Vagina (tissue), 2 donors: ENCODE results near the gene KIF3A. TPM values are rescaled to one million over a fixed set of nuclear protein-coding genes. Genes with fewer than 3 reads are reported as not detected.

Experiments used
- DNase-seq, 2 donors: peaks; one replicate each; pipeline ENCODE4 v3.0.0-alpha.2; 2017; ENCODE audit errors: extremely low spot score in 2 of 2
- H3K27ac ChIP-seq: fragments of 200-600 bp; sonication (generic); one replicate; pipeline ENCODE4 v1.5.1; 2019
- H3K27me3 ChIP-seq: fragments of 200-600 bp; sonication (generic); one replicate; pipeline ENCODE4 v1.5.1; 2019
- H3K36me3 ChIP-seq, 2 donors: fragments of 200-600 bp; sonication (generic); one replicate each; pipeline ENCODE4 v1.5.1; 2017 to 2019
- H3K4me1 ChIP-seq: fragments of 200-600 bp; sonication (generic); one replicate; pipeline ENCODE4 v1.5.1; 2019
- H3K4me3 ChIP-seq, 2 donors: fragments of 200-600 bp; sonication (generic); 1 replicate in 1 of 2; 2 replicates in 1 of 2; pipeline ENCODE4 v1.5.1; 2016 to 2019
- H3K9me3 ChIP-seq: fragments of 200-600 bp; sonication (generic); one replicate; pipeline ENCODE4 v1.5.1; 2019
- CTCF ChIP-seq, 3 experiments: fragments of 450-650 bp in 2 of 3; fragments of 200-600 bp in 1 of 3; sonication (generic) in 1 of 3; IDR thresholded peaks; one replicate each; pipeline ENCODE4 v1.5.1; 2017 to 2019; ENCODE audit warnings: antibody characterized with exemption in 3 of 3, mild to moderate bottlenecking in 2 of 3, moderate library complexity in 2 of 3
- POLR2A ChIP-seq, 2 donors: fragments of 450-650 bp; IDR thresholded peaks; one replicate each; pipeline ENCODE4 v1.6.1; 2017; ENCODE audit warnings: antibody characterized with exemption in 2 of 2, mild to moderate bottlenecking in 2 of 2, moderate library complexity in 2 of 2
- POLR2AphosphoS5 ChIP-seq, 2 donors: sonication (generic); formaldehyde crosslinking; IDR thresholded peaks; one replicate each; pipeline ENCODE4 v1.9.0; 2017; ENCODE audit warnings: antibody characterized with exemption in 2 of 2, mild to moderate bottlenecking in 2 of 2, low read depth in 1 of 2; ENCODE audit not compliant: insufficient read depth in 1 of 2
- intact Hi-C: fragments of 100-400 bp; cut with DNase I; formaldehyde crosslinking; loops from one replicate; pipeline ENCODE4 v1.15.1; 2023
- total RNA-seq: library from RNA; depleted of rRNA; stranded (reverse); fragments of >200 nt; gene quantifications from one replicate; pipeline ENCODE4 v1.2.3, GENCODE V29; 2016

KIF3A gene
- total RNA-seq, 1 donor from 2014 or later, result 20.6 TPM

- intact Hi-C loops, result no loop called here
- Histone ChIP-seq H3K27me3 (no peaks in the 10 kb centered on the region), H3K9me3 (no peaks in the 10 kb centered on the region), H3K4me1 (no peaks in the 10 kb centered on the region), H3K27ac (no peak overlapping the region), H3K4me3 (no peak overlapping the region), H3K36me3 (peaks cover 0 to 6% of the 10 kb centered on the region in 2 donors)
- no peak for DNase-seq
- no peak for TF ChIP-seq POLR2AphosphoS5 (IDR thresholded peaks at IDR 0.05; ENCODE audit: insufficient read depth in 1 of 2, low read depth in 1 of 2)
- TF ChIP-seq CTCF (IDR thresholded peaks at IDR 0.05), result no peak
- no peak for TF ChIP-seq POLR2A (IDR thresholded peaks at IDR 0.05)
Observed at GRCh38 chr5:132718544-132719312, 18.6 kb downstream of the KIF3A start.

- Histone ChIP-seq H3K9me3 (no peaks in the 10 kb centered on the region), H3K36me3 (peaks cover 0 to 14% of the 10 kb centered on the region in 2 donors), H3K27me3 (no peaks in the 10 kb centered on the region), H3K27ac (no peak overlapping the region), H3K4me1 (no peaks in the 10 kb centered on the region), H3K4me3 (no peak overlapping the region)
- intact Hi-C loops, result no loop called here
- no peak for DNase-seq
- TF ChIP-seq CTCF (IDR thresholded peaks at IDR 0.05), result peak in 2 of 3 experiments; percentile 10 to 18
- no peak for TF ChIP-seq POLR2A (IDR thresholded peaks at IDR 0.05)
- TF ChIP-seq POLR2AphosphoS5 (IDR thresholded peaks at IDR 0.05; ENCODE audit: insufficient read depth in 1 of 2, low read depth in 1 of 2), result no peak
Observed at GRCh38 chr5:132714456-132715307, 22.7 kb downstream of the KIF3A start.

- Histone ChIP-seq H3K27ac (no peak overlapping the region), H3K4me3 (no peak overlapping the region), H3K36me3 (peaks cover 0 to 8% of the 10 kb centered on the region in 2 donors), H3K4me1 (no peaks in the 10 kb centered on the region), H3K27me3 (no peaks in the 10 kb centered on the region), H3K9me3 (no peaks in the 10 kb centered on the region)
- intact Hi-C loops, result no loop called here
- no peak for DNase-seq
- no peak for TF ChIP-seq CTCF (IDR thresholded peaks at IDR 0.05)
Observed at GRCh38 chr5:132708645-132709044, 28.7 kb downstream of the KIF3A start.

GRCh38 chr5:132704875-132705274 is 32.5 kb downstream of the KIF3A start:
- H3K9me3 ChIP-seq, result no peaks in the 10 kb centered on the region
- intact Hi-C loops, result no loop called here
- TF ChIP-seq POLR2AphosphoS5 (IDR thresholded peaks at IDR 0.05; ENCODE audit: insufficient read depth in 1 of 2, low read depth in 1 of 2), result no peak
- H3K36me3 ChIP-seq, result peaks cover 0 to 9% of the 10 kb centered on the region in 2 donors
- no peak for DNase-seq
- H3K4me3 ChIP-seq, result no peak overlapping the region
- H3K27me3 ChIP-seq, result no peaks in the 10 kb centered on the region
- no peaks in the 10 kb centered on the region for H3K4me1 ChIP-seq
- H3K27ac ChIP-seq, result no peak overlapping the region

- no peak overlapping the region for H3K4me3 ChIP-seq
- no peaks in the 10 kb centered on the region for H3K9me3 ChIP-seq
- no peak overlapping the region for H3K27ac ChIP-seq
- peaks cover 0 to 7% of the 10 kb centered on the region in 2 donors for H3K36me3 ChIP-seq
- no peaks in the 10 kb centered on the region for H3K4me1 ChIP-seq
- no peak for DNase-seq
- no peak for TF ChIP-seq POLR2A (IDR thresholded peaks at IDR 0.05)
- TF ChIP-seq CTCF (IDR thresholded peaks at IDR 0.05), result no peak
- TF ChIP-seq POLR2AphosphoS5 (IDR thresholded peaks at IDR 0.05; ENCODE audit: insufficient read depth in 1 of 2, low read depth in 1 of 2), result no peak
- intact Hi-C loops, result no loop called here
- no peaks in the 10 kb centered on the region for H3K27me3 ChIP-seq
Observed at GRCh38 chr5:132695956-132696355, 41.4 kb downstream of the KIF3A start.
